ENCODE data around the gene TRIM9.

DNA sequence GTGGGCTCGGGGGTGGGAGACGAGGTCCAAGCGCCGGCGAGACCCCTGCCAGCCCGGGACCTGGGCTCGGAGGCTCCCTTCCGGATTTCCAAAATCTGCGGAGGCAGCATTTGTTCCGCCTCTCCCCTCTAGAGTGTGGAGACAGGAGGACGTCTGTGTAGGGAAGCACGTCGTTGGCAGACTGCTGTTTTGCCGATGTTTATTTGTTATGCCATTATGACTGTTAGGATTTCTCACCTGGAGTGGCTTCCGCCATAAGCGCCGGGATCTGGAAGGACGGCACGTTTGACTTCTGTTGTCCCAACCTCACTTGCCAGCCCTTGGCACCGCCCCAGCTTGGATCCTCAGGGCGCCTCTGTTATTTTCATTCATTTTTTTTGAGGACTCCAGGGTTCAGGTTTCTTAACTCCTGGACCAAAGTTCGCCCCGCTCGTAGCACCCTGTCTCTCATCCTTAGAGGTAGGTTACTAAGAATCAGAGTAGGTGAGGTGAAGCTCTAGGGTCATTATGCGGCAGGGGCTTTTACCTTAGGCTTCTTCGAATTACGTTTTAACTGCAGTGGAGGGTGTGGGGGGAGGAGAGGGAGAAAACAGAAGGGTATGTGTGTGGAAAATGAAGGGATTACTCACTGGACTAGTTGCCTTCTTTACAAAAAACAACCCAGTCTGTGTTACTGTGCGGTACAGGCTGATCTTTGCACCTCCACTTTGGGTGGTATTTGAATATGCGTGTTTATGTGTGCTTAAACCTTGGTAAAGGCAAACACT is 150.1 kb downstream of the TRIM9 start:
- TF ChIP-seq, protein P1, sequence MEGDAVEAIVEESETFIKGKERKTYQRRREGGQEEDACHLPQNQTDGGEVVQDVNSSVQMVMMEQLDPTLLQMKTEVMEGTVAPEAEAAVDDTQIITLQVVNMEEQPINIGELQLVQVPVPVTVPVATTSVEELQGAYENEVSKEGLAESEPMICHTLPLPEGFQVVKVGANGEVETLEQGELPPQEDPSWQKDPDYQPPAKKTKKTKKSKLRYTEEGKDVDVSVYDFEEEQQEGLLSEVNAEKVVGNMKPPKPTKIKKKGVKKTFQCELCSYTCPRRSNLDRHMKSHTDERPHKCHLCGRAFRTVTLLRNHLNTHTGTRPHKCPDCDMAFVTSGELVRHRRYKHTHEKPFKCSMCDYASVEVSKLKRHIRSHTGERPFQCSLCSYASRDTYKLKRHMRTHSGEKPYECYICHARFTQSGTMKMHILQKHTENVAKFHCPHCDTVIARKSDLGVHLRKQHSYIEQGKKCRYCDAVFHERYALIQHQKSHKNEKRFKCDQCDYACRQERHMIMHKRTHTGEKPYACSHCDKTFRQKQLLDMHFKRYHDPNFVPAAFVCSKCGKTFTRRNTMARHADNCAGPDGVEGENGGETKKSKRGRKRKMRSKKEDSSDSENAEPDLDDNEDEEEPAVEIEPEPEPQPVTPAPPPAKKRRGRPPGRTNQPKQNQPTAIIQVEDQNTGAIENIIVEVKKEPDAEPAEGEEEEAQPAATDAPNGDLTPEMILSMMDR (IDR thresholded peaks at IDR 0.05; ENCODE audit: low read depth, low read length): no peak
- no peak for TF ChIP-seq EZH2phosphoT487 (IDR thresholded peaks at IDR 0.05; ENCODE audit: low read depth)

Measured in OCI-LY3 (cell line).